Fibroblast of lung (primary cell): ENCODE data around the gene SPHK1. TPM values are rescaled to one million over a fixed set of nuclear protein-coding genes. Genes with fewer than 3 reads are reported as not detected.

Source experiments
- DNase-seq, 2 donors: peaks; one replicate each; pipeline versions ENCODE4 v3.0.0 to v3.0.0-alpha.2; 2010; ENCODE audit warnings: low read depth in 2 of 2
- H2AFZ ChIP-seq: 2 replicates; pipeline ENCODE4 v1.5.1; 2012; ENCODE audit warnings: low read length, control low read depth, inconsistent platforms
- H3K27ac ChIP-seq: 2 replicates; pipeline ENCODE4 v1.5.1; 2011; ENCODE audit warnings: low read length, control low read depth; ENCODE audit not compliant: insufficient read depth
- H3K27me3 ChIP-seq: 2 replicates; pipeline ENCODE4 v1.5.1; 2011; ENCODE audit warnings: mild to moderate bottlenecking, low read length; ENCODE audit not compliant: control insufficient read depth, insufficient read depth
- H3K36me3 ChIP-seq: 2 replicates; pipeline ENCODE4 v1.5.1; 2011; ENCODE audit warnings: low read length; ENCODE audit not compliant: control insufficient read depth, insufficient read depth
- H3K4me1 ChIP-seq: 2 replicates; pipeline ENCODE4 v1.5.1; 2011; ENCODE audit warnings: low read length; ENCODE audit not compliant: control insufficient read depth, insufficient read depth; ENCODE audit errors: extremely low read depth
- H3K4me2 ChIP-seq: 2 replicates; pipeline ENCODE4 v1.5.1; 2011; ENCODE audit warnings: low read length, control low read depth; ENCODE audit not compliant: insufficient read depth; ENCODE audit errors: extremely low read depth
- H3K4me3 ChIP-seq, 4 experiments: fragments of 200-600 bp in 1 of 4; sonication (generic) in 1 of 4; replicated peaks in 1 of 4; 2 replicates each; pipeline ENCODE4 v1.5.1; 2011 to 2016; ENCODE audit warnings: low read length in 4 of 4, low read depth in 3 of 4, mild to moderate bottlenecking in 3 of 4, control low read depth in 2 of 4, inconsistent platforms in 1 of 4, mixed read lengths in 1 of 4; ENCODE audit not compliant: insufficient read depth in 1 of 4; ENCODE audit errors: control extremely low read depth in 1 of 4
- H3K79me2 ChIP-seq: 2 replicates; pipeline ENCODE4 v1.5.1; 2012; ENCODE audit warnings: mild to moderate bottlenecking, low read length, inconsistent platforms; ENCODE audit not compliant: control insufficient read depth, insufficient read depth
- H3K9ac ChIP-seq: 2 replicates; pipeline ENCODE4 v1.5.1; 2011; ENCODE audit warnings: mild to moderate bottlenecking, low read length, control low read depth; ENCODE audit not compliant: insufficient read depth
- H3K9me3 ChIP-seq: 2 replicates; pipeline ENCODE4 v1.5.1; 2012; ENCODE audit warnings: low read depth, low read length; ENCODE audit not compliant: control insufficient read depth, insufficient read depth
- H4K20me1 ChIP-seq: 2 replicates; pipeline ENCODE4 v1.5.1; 2011; ENCODE audit warnings: low read length; ENCODE audit not compliant: control insufficient read depth, insufficient read depth; ENCODE audit errors: extremely low read depth
- EZH2 ChIP-seq: IDR thresholded peaks from 2 replicates; pipeline ENCODE4 v1.5.1; 2012; ENCODE audit warnings: low read length, control low read depth, mild to moderate bottlenecking; ENCODE audit errors: missing control alignments
- polyA plus RNA-seq, 2 donors: library from polyadenylated mRNA; depleted of rRNA in 1 of 2; stranded (reverse) in 1 of 2; unstranded in 1 of 2; fragments of >200 nt; gene quantifications; 2 replicates each; pipeline ENCODE4 v1.2.1, GENCODE V29; 2011 to 2012; ENCODE audit warnings: missing spikeins in 1 of 2
- total RNA-seq: library from RNA; depleted of rRNA; stranded (reverse); fragments of >200 nt; gene quantifications from 2 replicates; pipeline ENCODE4 v1.2.1, GENCODE V29; 2014
- TF ChIP-seq, protein P1 (sequence below), 2 donors: IDR thresholded peaks in 1 of 2; conservative IDR thresholded peaks in 1 of 2; 1 replicate in 1 of 2; 2 replicates in 1 of 2; pipeline ENCODE4 v1.5.1; 2011 to 2012; ENCODE audit warnings: low read length in 2 of 2, control low read depth in 1 of 2, inconsistent platforms in 1 of 2, low read depth in 1 of 2, mild to moderate bottlenecking in 1 of 2

Gene SPHK1
- total and polyA plus RNA-seq, 2 donors (not counting 1 experiment from before 2014, with no cell fraction given): 5.0 to 9.4 TPM

DNA sequence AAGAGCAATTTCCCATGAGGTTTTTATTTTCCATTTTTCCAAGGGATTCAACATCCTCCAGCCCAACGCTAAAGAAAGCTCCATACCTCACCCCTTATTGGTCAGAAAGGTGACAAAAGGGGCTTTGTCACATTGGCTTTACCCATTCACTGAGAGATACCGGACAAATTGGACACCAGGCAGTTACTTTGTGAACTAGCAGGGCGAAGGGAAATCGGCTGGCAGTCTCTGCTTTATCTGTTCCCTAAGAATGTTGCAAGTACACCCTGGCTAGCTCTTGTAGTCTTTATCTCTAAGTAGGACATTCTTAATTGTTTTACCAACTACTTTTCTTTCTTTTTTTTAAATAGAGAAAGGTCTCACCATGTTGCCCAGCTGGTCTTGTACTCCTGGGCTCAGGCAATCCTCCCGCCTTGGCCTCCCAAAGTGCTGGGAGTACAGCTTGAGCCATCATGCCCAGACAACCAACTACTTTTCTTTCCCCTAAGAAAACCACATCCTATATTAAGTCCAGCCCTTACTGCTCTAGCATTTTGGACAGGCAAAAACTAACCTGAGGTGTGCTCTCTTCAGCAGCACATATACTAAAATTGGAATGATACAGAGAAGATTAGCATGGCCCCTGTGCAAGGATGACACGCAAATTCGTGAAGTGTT is 47.5 kb upstream of the SPHK1 start:
- DNase-seq: no peak
- H3K4me1 ChIP-seq: peaks cover 2% of the 10 kb centered on the region
- no peak overlapping the region for H2AFZ ChIP-seq
- no peak overlapping the region for H3K27ac ChIP-seq
- no peaks in the 10 kb centered on the region for H4K20me1 ChIP-seq
- no peaks in the 10 kb centered on the region for H3K9me3 ChIP-seq
- no peak overlapping the region for H3K4me3 ChIP-seq
- TF ChIP-seq, protein P1, sequence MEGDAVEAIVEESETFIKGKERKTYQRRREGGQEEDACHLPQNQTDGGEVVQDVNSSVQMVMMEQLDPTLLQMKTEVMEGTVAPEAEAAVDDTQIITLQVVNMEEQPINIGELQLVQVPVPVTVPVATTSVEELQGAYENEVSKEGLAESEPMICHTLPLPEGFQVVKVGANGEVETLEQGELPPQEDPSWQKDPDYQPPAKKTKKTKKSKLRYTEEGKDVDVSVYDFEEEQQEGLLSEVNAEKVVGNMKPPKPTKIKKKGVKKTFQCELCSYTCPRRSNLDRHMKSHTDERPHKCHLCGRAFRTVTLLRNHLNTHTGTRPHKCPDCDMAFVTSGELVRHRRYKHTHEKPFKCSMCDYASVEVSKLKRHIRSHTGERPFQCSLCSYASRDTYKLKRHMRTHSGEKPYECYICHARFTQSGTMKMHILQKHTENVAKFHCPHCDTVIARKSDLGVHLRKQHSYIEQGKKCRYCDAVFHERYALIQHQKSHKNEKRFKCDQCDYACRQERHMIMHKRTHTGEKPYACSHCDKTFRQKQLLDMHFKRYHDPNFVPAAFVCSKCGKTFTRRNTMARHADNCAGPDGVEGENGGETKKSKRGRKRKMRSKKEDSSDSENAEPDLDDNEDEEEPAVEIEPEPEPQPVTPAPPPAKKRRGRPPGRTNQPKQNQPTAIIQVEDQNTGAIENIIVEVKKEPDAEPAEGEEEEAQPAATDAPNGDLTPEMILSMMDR (conservative IDR thresholded peaks at IDR 0.05 in 1 of 2, IDR thresholded peaks at IDR 0.05 in 1 of 2; ENCODE audit: low read depth in 1 of 2, low read length in 2 of 2): no peak
- no peak for TF ChIP-seq EZH2
- no peaks in the 10 kb centered on the region for H3K27me3 ChIP-seq
- H3K79me2 ChIP-seq: peaks cover 2% of the 10 kb centered on the region
- no peak overlapping the region for H3K4me2 ChIP-seq
- H3K36me3 ChIP-seq: peaks cover 2% of the 10 kb centered on the region
- H3K9ac ChIP-seq: no peak overlapping the region

DNA sequence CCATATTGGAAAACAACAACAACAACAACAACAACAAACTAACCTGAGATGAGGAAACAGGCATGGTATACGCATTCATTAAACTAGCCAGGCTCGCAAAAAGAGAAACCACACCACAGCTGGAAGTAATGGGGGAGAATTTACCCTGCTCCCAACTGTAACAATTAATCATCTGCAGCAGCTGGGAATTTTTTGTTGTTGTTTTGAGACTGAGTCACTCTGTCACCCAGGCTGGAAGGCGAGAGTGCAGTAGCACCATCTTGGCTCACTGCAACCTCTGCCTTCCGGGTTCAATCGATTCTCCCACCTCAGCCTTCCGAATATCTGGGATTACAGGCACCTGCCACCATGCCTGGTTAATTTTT is 47.0 kb upstream of the SPHK1 start:
- H3K9me3 ChIP-seq: no peaks in the 10 kb centered on the region
- no peak overlapping the region for H3K4me3 ChIP-seq
- no peaks in the 10 kb centered on the region for H3K27me3 ChIP-seq
- H4K20me1 ChIP-seq: no peaks in the 10 kb centered on the region
- no peaks in the 10 kb centered on the region for H3K36me3 ChIP-seq
- H3K79me2 ChIP-seq: peaks cover 2% of the 10 kb centered on the region
- TF ChIP-seq EZH2: no peak
- TF ChIP-seq, protein P1 (conservative IDR thresholded peaks at IDR 0.05 in 1 of 2, IDR thresholded peaks at IDR 0.05 in 1 of 2; ENCODE audit: low read depth in 1 of 2, low read length in 2 of 2): no peak
- peak; percentile 18 to 54 for DNase-seq
- H2AFZ ChIP-seq: no peak overlapping the region
- no peak overlapping the region for H3K27ac ChIP-seq
- no peak overlapping the region for H3K9ac ChIP-seq
- H3K4me1 ChIP-seq: peaks cover 2% of the 10 kb centered on the region
- H3K4me2 ChIP-seq: no peak overlapping the region

DNA sequence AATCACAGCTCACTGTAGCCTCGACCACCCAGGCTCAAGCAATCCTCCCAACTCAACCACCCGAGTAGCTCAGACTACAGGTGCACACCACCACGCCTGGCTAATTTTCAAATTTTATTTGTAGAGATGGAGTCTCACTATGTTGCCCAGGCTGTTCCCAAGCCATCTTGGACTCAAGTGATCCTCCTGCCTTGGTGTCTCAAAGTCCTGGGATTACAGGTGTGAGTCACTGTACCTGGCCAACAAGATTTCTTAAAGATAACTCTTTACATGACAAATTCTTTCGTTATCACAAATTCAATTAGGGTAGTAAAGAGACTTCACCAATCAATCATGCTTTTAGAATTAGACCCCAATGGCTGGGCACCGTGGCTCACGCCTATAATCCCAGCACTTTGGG is 43.1 kb upstream of the SPHK1 start:
- Histone ChIP-seq H3K79me2 (no peaks in the 10 kb centered on the region), H3K9me3 (no peaks in the 10 kb centered on the region), H3K4me3 (no peak overlapping the region), H2AFZ (no peak overlapping the region), H3K9ac (no peak overlapping the region), H3K36me3 (no peaks in the 10 kb centered on the region), H4K20me1 (no peaks in the 10 kb centered on the region), H3K27ac (no peak overlapping the region), H3K4me2 (no peak overlapping the region), H3K4me1 (peaks cover 2% of the 10 kb centered on the region), H3K27me3 (no peaks in the 10 kb centered on the region)
- TF ChIP-seq EZH2: no peak
- TF ChIP-seq, protein P1 (conservative IDR thresholded peaks at IDR 0.05 in 1 of 2, IDR thresholded peaks at IDR 0.05 in 1 of 2; ENCODE audit: low read depth in 1 of 2, low read length in 2 of 2): no peak
- no peak for DNase-seq
